ENCODE results near the gene APBA2. TPM values are rescaled to one million over a fixed set of nuclear protein-coding genes. Genes with fewer than 3 reads are reported as not detected.

APBA2 gene
- total RNA-seq, 4 donors from 2014 or later: 1.6 to 8.2 (median 2.5) TPM

GRCh38 chr15:28899061-28899738 lies 13.4 kb downstream of the APBA2 start:
- no peaks in the 10 kb centered on the region for H3K36me3 ChIP-seq
- H3K4me3 ChIP-seq: no peak overlapping the region
- H3K4me1 ChIP-seq: no peaks in the 10 kb centered on the region
- in situ Hi-C loops (cut with MboI; ENCODE audit: low pct_ligation_motif_present in 1 of 4, low pct_unique_long_range_greater_than_20kb in 1 of 4, low sequenced_read_pairs in 3 of 4) (no loop called here), intact Hi-C loops (cut with DNase I; ENCODE audit: low total_unique reads) (no loop called here)
- WGBS, 2 donors (ENCODE audit: low coverage in 1 of 2): 92 to 93% methylated on average over 3 to 24 of the region's 24 CpGs
- H3K27me3 ChIP-seq: no peaks in the 10 kb centered on the region
- H3K9me3 ChIP-seq: no peaks in the 10 kb centered on the region
- no peak for DNase-seq
- no peak overlapping the region for H3K27ac ChIP-seq
- TF ChIP-seq POLR2AphosphoS5 (IDR thresholded peaks at IDR 0.05): no peak
- TF ChIP-seq POLR2A (IDR thresholded peaks at IDR 0.05): no peak
- no peak for TF ChIP-seq CTCF (IDR thresholded peaks at IDR 0.05)
- TF ChIP-seq EP300 (IDR thresholded peaks at IDR 0.05; ENCODE audit: low read depth): no peak

- intact Hi-C loops (cut with DNase I; ENCODE audit: low total_unique reads) (no loop called here), in situ Hi-C loops (cut with MboI; ENCODE audit: low pct_ligation_motif_present in 1 of 4, low pct_unique_long_range_greater_than_20kb in 1 of 4, low sequenced_read_pairs in 3 of 4) (no loop called here)
- Histone ChIP-seq H3K4me1 (no peaks in the 10 kb centered on the region), H3K27ac (no peak overlapping the region), H3K36me3 (no peaks in the 10 kb centered on the region), H3K9me3 (no peaks in the 10 kb centered on the region), H3K4me3 (no peak overlapping the region), H3K27me3 (no peaks in the 10 kb centered on the region)
- WGBS, 2 donors (ENCODE audit: low coverage in 1 of 2): 85 to 94% methylated on average over 3 to 18 of the region's 18 CpGs
- DNase-seq: no peak
- TF ChIP-seq POLR2AphosphoS5 (IDR thresholded peaks at IDR 0.05): no peak
- TF ChIP-seq CTCF (IDR thresholded peaks at IDR 0.05): no peak
- no peak for TF ChIP-seq EP300 (IDR thresholded peaks at IDR 0.05; ENCODE audit: low read depth)
- TF ChIP-seq POLR2A (IDR thresholded peaks at IDR 0.05): no peak
These were observed 14.5 kb downstream of the APBA2 start for GRCh38 chr15:28900041-28900891.

GRCh38 chr15:28900892-28901586 lies 15.3 kb downstream of the APBA2 start:
- TF ChIP-seq CTCF (IDR thresholded peaks at IDR 0.05) (no peak), EP300 (IDR thresholded peaks at IDR 0.05; ENCODE audit: low read depth) (no peak), POLR2A (IDR thresholded peaks at IDR 0.05) (no peak), POLR2AphosphoS5 (IDR thresholded peaks at IDR 0.05) (no peak)
- WGBS, 2 donors (ENCODE audit: low coverage in 1 of 2): 88% methylated on average over 10 of the region's 13 CpGs; no CpG with 5 or more reads in 1 of the 2 donors
- Histone ChIP-seq H3K27ac (no peak overlapping the region), H3K4me1 (no peaks in the 10 kb centered on the region), H3K4me3 (no peak overlapping the region), H3K9me3 (no peaks in the 10 kb centered on the region), H3K36me3 (no peaks in the 10 kb centered on the region), H3K27me3 (no peaks in the 10 kb centered on the region)
- no peak for DNase-seq
- intact Hi-C loops (cut with DNase I; ENCODE audit: low total_unique reads): no loop called here
- in situ Hi-C loops (cut with MboI; ENCODE audit: low pct_ligation_motif_present in 1 of 4, low pct_unique_long_range_greater_than_20kb in 1 of 4, low sequenced_read_pairs in 3 of 4): no loop called here

GRCh38 chr15:28901587-28901980 lies 15.8 kb downstream of the APBA2 start:
- no peak overlapping the region for H3K4me3 ChIP-seq
- 38% methylated on average over 7 of the region's 7 CpGs; no CpG with 5 or more reads in 1 of the 2 donors for WGBS, 2 donors (ENCODE audit: low coverage in 1 of 2)
- no peaks in the 10 kb centered on the region for H3K4me1 ChIP-seq
- no peak for DNase-seq
- no peaks in the 10 kb centered on the region for H3K9me3 ChIP-seq
- in situ Hi-C loops (cut with MboI; ENCODE audit: low pct_ligation_motif_present in 1 of 4, low pct_unique_long_range_greater_than_20kb in 1 of 4, low sequenced_read_pairs in 3 of 4): no loop called here
- H3K27ac ChIP-seq: no peak overlapping the region
- TF ChIP-seq EP300 (IDR thresholded peaks at IDR 0.05; ENCODE audit: low read depth) (no peak), POLR2A (IDR thresholded peaks at IDR 0.05) (no peak), CTCF (IDR thresholded peaks at IDR 0.05) (no peak), POLR2AphosphoS5 (IDR thresholded peaks at IDR 0.05) (no peak)
- no peaks in the 10 kb centered on the region for H3K36me3 ChIP-seq
- no peaks in the 10 kb centered on the region for H3K27me3 ChIP-seq
- intact Hi-C loops (cut with DNase I; ENCODE audit: low total_unique reads): no loop called here

Data from transverse colon (tissue), 4 donors.